ENCODE measurements around the gene DBNL.

- no peak for TF ChIP-seq MAX (IDR thresholded peaks at IDR 0.05)
- TF ChIP-seq TCF12 (IDR thresholded peaks at IDR 0.05; ENCODE audit: low read depth) = no peak
- no peak for TF ChIP-seq YY1 (IDR thresholded peaks at IDR 0.05; ENCODE audit: low read depth)
- TF ChIP-seq CEBPB (IDR thresholded peaks at IDR 0.05) = no peak
- TF ChIP-seq EP300 (IDR thresholded peaks at IDR 0.05; ENCODE audit: borderline replicate concordance) = no peak
- TF ChIP-seq REST (IDR thresholded peaks at IDR 0.05; ENCODE audit: low read depth) = no peak
- no peak for TF ChIP-seq TAF1 (IDR thresholded peaks at IDR 0.05; ENCODE audit: low read depth)
- no peak for TF ChIP-seq FOXM1 (IDR thresholded peaks at IDR 0.05; ENCODE audit: borderline replicate concordance, low read depth)
- TF ChIP-seq, protein P1, sequence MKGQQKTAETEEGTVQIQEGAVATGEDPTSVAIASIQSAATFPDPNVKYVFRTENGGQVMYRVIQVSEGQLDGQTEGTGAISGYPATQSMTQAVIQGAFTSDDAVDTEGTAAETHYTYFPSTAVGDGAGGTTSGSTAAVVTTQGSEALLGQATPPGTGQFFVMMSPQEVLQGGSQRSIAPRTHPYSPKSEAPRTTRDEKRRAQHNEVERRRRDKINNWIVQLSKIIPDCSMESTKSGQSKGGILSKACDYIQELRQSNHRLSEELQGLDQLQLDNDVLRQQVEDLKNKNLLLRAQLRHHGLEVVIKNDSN (IDR thresholded peaks at IDR 0.05) = no peak
These were observed 19.6 kb downstream of the DBNL start for GRCh38 chr7:44063894-44064651.

Data from Ishikawa (cell line).